Stimulated activated CD4-positive, alpha-beta T cell treated with anti-CD3 and anti-CD28 coated beads, Interleukin-1b, Interleukin-23, amount 100 ng/mL, for 48 hours (primary cell): ENCODE results near the gene MROH7.
"Not testable (repeated sequence)": the region's sequence is repeated elsewhere in the genome, so short reads cannot be mapped to it uniquely, and the experiment has no call there.

Source experiments
- DNase-seq: peaks from one replicate; pipeline ENCODE4 v3.0.0-alpha.2; 2020

Gene MROH7

DNA sequence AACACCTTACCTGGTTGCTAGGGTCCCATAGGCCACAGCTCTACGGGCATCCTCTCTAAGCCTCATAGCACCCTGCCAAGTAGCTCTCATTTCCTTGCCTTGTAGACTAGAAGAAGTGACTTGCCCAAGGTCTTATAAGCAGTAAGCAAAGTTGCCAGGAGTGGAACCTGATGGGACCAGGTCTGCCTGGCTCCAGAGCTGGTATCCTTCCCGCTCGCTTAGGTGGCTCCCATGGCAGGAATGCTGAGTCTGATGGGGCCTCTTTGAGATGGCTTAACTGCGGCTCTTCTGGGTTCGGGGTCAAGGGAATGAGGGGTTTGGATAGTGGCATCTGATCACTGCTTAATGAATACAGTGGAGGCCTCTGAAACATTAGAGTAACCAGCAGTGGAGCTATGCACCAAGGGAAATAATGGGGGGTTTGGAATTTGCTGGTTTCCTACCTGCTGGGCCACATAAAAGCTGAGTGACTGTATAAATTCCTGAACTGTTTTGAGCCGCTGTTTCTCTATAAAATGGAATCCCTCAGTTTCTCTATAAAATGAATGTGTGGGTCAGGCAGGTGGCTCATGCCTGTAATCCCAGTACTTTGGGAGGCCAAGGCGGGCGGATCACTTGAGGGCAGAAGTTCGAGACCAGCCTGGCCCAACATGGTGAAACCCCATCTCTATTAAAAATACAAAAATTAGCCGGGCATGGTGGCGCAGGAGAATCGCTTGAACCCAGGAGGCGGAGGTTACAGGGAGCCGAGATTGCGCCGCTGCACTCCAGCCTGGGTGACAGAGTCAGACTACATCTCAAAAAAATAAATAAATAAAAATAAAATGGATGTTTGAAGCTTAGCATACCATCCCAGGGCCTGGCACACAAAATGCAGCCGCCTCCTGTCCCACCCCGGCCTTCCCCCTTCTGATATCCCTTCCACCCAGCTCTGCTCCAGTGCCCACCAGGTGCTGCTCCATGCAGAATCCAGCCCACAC is 30.7 kb upstream of the MROH7 start:
- no peak for DNase-seq

DNA sequence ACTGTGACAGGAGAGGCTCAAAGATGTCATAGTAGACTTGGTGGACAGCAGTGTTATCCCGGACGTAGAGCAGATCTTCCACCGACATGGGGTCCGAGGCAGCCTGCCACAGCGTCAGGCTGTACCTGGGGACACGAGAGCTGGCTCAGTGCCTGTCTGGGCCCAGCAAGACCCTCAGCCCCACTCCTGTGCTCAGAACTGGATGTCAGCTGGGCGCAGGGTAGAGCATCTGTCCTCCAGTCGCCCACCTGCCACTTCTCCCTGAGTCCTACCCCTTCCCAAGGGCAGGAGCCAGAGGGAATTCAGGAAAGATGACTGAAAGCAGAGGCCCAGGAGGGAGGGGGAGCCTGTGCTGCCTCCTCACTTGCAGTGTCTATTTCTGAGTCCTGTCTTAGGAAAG is 30.0 kb upstream of the MROH7 start:
- no peak for DNase-seq

DNA sequence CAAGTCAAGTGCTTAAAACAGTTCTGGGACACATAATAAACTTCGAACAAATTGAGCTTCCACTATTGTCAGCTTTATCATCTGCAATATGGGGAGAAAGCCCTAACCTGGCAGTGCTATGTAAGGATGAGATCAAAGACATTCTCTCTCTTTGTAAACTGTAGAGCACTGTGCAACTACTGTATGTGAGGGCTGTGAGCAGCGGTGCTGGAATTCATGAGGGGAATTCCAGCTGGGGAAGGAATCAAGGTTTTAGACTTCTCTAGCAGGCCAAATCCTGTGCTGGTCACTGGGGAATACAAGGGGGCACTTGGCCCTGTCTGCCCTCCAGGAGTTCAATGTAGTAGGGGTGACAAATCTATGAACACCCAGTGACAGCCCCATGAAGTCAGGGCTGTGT is 27.6 kb upstream of the MROH7 start:
- no peak for DNase-seq

DNA sequence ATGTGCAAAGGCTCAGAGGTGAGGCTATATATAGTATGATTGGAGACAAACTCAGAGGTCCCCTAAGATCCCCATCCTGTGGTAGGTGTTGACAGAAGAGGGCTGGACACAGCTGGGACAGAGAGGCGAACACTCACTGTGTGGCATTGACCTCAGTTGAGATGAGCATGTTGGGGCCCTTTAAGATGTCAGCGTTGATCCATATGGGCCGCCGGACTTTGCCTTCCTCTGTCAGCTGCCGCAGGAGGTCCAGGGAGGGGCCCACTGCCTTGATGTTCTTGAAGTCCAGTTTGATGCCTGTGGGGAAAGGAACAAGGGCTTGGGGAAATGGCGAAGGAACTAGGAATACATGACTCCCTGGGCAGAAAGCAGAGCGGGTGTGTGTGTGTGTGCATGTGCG is 27.0 kb upstream of the MROH7 start:
- DNase-seq, result no peak

DNA sequence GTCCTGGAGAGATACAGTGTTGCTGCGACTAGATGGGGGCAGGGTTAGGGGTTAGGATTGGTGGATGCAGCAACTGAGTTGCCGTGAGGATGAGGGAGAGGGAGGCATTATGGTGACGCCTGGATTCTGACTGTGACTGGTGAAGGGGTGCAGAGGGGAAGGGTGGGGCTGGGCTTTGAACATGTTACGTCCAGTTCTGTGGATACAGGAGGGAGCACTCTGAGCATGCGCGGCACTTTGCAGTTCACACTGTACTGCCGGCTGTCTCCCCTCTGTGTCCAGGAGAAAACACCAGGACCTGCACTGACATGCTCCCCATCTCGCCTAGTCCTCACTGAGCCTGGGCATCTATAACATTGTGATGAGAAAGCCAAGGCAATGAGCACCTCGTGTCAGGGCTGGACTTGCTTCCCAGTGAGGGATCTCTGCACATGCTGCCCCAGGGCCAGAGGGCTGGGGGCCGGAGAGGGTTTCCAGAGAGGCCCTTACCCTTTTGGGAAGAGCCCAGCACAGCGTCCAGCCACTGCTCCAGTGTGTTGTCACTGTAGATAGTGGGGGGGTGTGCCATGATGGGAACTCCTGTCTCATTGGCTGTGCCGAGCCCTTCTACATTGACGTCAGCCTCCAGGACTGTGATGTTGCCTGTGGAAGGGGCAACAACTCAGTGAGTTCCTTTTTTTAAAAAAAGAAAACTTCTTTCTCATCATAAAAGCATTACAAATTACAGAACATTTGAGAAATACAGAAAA is 25.9 kb upstream of the MROH7 start:
- no peak for DNase-seq

DNA sequence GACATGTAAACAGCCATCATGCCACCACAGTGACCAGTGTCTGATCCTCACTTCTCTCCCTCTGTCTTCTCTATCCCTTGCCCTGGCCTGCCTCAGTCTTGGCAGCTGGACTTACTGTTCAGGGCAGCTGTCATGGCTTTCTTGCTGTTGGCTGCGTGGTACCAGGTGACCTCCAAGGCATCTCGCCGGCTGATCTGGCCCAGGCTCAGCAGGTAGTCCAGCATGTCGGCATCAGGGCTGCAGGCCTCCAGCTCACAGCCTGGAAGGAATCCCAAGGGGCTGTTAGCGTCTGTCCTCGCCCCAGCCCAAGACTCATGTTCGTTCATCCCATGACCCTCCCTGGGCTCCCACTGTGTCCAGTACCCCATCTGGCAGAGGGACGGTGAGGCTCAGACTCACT is 21.8 kb upstream of the MROH7 start:
- DNase-seq, result no peak

DNA sequence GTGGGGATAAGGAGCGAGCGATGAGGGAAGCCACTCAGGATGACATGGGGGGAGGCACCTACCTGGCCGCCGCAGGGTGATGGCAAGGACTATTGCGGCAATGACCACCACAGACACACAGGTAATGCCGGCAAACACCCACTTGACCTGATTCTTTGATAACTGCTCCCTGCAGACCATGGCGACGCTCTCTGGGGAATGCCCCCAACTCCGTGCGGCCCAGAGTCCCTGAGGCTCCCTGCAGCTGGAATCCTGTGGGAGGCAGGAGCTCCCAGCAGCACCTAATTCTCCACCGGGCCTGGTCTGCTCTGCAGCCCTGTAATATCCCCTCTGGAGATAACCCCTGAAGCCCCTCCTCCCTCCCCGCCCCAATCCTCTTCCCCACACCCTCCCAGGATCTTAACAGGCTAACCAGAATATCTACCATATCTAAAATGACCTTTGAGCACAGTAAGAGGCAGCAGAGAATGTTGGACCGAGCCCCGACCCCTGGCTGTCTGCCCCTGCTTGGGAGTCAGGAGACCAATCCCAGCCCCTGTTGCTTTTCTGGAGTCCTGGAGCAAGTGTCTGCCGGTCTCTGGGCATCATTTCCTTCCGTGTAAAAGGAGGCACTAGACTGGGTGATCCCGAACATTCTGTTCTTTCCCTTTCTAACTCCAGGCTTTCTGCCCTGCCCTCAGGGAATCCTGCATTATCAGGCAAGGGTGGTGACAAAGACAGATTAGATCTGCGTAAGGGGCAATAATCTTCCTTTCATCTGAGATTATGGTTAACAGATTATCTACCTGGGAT is 18.2 kb upstream of the MROH7 start, which contains the start of gene FAM151A:
FAM151A (minus strand) TSS at position 310 of the 792 bp plus-strand sequence; CDS start at position 180, 130 bp downstream.
- no peak for DNase-seq

DNA sequence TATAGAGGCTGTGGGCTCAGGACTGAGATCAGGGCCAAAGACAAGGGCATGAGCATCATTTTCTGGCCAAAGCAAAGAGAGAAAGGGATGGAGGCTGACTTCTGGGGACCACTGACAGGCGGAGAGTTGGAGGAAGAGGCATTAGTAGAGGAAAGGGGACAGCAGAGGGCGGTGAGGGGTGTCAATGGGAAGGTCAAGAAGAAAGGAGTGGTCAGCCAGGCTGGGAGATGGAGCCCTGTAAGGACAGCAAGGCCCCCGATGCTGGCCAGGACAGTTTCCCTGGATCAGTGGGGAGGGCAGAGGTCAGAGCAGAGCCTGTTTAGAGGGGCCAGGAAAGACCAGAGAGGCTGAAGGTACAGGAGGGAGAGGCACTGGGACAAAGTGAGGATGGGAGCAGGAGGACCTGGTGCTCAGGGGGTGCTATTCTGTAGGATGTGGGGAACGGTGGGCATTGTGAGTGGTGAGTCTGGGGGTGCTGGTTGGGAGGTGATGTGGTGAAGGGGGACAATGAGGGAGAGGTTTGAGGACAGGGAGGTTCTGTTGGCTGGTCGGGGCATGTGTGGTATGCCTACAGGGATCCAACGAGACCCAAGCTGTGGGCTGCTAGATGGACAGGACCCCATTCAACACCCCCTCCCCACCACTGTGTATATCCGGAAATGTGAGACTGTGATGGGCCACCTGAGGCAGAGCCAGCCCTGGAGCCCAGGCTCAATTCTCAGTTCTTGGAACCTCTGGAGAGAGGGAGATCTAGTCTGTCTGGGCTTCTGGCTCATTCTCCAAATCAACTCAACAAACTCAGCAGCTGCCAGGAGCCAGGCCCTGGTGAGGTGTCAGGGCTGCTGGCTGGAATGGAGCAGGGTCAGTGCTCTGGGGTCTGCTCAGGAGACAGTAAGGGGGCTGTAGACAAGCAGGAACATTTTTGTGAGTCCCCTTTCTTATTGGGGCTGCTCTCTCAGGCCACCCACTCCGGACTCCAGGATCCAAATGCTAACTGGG is 16.8 kb upstream of the MROH7 start:
- no peak for DNase-seq

DNA sequence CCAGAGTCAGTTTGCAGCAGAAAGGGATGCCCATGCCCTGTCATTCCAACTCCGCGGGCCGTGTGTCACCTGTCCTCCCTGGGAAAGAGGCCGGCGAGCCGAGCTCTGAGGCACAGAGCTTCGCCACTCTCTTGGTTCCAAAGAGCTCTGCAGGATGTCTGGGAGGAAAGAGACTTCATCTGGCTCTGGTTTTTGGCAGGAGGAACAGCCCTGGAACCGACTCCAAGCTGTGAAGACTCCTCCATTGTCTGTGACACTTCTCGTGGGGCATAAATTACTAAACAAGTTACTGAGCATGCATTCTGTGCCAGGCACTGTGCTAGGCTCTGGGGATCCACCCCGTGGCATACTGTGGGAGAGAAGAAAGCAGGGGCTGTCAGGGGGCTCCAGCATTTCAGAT is 14.4 kb upstream of the MROH7 start:
- no peak for DNase-seq

DNA sequence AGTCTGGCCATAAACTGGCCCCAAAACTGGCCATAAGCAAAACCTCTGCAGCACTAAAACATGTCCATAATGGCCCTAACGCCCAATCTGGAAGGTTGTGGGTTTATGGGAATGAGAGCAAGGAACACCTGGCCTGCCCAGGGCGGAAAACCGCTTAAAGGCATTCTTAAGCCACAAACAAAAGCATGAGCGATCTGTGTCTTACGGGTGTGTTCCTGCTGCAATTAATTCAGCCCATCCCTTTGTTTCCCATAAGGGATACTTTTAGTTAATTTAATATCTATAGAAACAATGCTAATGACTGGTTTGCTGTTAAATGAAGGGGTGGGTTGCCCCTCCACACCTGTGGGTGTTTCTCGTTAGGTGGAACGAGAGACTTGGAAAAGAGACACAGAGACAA is 5.8 kb upstream of the MROH7 start:
- not testable (repeated sequence) for DNase-seq

DNA sequence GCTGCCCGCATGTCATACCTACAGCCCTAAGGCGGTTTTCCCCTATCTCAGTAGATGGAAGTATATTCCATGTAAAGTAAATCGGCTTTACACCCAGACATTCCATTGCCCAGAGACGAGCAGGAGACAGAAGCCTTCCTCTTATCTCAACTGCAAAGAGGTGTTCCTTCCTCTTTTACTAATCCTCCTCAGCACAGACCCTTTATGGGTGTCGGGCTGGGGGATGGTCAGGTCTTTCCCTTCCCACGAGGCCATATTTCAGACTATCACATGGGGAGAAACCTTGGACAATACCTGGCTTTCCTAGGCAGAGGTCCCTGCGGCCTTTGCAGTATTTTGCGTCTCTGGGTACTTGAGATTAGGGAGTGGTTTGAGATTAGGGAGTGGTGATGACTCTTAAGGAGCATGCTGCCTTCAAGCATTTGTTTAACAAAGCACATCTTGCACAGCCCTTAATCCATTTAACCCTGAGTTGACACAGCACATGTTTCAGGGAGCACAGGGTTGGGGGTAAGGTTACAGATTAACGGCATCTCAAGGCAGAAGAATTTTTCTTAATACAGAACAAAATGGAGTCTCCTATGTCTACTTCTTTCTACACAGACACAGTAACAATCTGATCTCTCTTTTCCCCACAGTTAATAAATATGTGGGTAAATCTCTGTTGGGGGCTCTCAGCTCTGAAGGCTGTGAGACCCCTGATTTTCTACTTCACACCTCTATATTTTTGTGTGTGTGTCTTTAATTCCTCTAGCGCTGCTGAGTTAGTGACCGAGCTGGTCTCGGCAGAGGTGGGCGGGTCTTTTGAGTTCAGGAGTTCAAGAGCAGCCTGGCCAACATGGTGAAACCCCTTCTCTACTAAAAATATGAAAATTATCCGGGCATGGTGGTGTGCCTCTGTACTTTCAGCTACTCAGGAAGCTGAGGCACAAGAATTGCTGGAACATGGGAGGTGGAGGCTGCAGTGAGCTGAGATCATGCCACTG is 4.8 kb upstream of the MROH7 start:
- not testable (repeated sequence) for DNase-seq

DNA sequence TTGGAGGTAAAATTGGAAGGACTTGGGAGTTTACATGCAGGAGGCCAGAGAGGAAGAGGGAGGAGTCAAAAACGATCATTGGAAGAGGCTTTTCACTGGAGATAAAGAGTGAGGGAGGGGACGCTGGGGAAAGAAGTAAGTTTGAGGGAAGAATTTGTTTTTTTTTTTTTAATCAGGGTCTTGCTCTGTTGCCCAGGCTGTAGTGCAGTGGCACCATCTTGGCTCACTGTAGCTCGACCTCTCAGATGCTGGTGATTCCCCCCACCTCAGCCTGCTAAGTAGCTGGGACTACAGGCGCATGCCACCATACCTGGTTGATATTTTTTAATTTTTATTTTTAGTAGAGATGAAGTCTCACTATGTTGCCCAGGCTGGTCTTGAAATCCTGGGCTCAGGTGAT is 1.2 kb upstream of the MROH7 start:
- no peak for DNase-seq

DNA sequence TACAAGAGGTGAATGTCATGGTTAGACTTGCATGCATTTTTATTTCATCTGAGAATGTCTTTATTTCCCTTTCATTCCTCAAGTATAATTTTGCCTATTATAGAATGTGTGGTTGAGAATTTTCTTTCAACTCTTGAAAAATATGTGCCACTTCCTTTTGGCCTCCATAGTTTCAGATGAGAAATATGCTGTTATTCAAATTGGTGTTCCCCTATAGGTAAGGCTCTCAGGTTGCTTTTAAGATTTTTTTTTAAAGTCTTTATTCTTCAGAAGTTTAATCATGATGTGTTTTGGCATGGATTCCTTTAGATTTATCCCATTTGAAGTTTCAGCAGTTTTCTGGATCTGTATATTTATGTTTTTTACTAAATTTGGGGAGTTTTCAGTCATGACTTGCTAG is 2.1 kb downstream of the MROH7 start:
- no peak for DNase-seq

DNA sequence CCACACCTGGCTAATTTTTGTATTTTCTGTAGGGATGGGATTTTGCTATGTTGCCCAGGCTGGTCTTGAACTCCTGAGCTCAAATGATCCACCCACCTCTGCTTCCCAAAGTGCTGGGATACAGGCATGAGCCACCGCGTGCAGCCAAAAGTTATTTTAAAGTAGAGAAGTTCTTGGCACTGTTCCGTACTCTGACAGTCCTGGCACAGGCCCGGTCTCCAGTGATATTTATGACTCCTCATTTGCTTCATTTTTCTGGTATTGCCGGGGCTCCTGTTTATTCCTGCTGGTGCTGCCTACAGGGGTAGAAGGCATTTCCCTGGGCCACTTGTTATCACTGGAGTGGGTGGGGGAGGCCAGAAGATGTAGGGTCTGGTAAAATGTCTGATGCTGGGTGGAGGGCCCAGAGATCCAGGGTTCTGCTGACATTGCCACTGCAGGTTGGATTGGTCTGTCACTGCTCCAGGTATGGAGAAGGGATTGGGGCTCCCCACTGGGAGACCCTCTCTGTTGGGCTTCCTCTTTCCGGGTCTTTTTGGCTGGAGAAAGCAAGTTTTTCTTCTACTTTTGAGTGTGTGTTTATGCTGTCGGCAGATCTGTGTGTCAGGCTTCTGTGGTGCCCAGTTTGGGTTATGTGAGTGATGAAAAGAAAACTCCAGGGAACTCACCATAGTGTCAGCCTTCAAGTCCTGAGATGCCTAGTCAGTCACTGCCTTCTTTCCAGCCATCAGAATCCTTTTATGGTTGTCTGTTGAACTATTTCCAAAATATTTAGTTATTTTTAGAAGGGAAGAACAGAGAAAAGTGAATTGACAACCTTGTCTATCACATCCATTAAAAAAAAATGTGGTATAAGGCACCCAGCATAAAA is 4.5 kb downstream of the MROH7 start:
- no peak for DNase-seq

DNA sequence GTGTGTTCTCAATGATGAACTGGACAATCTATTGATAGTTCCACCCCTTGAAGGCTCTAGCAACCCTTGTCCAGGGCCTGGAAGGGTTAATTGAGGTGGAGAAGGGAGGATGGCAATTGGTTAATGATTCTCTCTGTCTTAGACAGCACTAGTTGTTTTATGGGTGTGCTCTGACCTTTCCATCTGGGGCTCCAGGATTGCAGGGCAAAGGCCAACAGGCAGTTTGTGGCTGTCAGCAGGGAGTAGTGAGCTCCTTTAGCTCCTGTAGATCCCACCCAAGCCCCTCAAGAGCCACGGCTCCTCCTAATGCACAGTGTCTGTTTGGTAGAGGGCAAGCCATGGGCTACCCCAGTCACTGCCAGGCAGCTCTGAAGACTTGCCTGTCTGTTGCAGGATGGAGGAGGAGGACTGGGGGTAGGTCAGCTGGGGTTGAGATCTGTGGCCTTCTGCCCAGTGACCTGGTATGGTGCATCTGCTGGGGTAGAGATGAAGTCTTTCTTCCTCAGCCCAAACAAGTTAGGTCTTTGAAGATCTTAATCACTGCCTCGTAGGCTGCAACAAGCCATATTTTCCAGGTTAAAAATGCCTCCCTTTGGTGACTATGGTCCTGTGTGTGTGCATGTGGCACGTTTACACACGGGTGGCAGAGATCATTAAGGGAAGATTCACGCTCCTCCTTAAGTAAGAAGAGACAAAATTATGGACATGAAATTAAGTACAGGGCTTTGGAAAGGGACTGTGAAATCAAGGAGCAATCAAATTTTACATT is 7.7 kb downstream of the MROH7 start:
- no peak for DNase-seq

DNA sequence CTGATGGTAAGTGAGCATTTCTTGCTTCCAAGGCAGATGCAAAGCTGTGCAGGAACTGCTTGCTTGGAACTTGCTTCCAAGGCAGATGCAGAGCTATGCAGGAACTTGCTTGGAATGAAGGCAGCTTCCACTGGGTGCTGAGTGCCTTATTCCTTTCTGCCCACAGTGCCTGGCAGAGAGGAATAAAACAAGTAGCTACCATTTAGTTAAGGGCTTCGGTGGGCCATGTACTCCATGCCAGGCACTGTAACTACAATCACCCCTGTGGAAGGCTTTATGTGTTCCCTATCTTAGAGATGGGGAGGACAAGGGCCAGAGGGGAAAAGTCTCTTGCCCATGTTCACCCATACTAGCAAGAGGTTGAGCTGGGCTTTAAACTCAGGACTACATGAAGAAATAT is 8.3 kb downstream of the MROH7 start:
- no peak for DNase-seq

DNA sequence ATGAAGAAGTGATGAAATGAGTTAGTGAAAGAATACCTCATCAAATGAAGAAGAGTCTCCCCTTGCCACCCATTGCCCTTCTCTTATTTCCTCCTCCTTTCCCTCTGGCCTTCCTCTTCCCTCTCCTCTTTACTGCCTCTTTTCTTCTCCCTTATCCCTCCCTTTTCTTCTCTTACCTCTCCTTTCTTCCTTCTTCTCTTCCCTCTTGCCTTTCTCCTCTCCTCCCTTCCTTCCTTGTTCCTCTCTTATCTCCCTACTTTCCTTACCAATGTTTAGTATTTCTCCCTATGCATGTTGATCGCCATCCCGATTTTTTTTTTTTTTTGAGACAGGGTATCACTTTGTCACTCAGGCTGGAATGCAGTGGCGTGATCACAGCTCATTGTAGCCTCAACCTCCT is 8.8 kb downstream of the MROH7 start:
- no peak for DNase-seq

DNA sequence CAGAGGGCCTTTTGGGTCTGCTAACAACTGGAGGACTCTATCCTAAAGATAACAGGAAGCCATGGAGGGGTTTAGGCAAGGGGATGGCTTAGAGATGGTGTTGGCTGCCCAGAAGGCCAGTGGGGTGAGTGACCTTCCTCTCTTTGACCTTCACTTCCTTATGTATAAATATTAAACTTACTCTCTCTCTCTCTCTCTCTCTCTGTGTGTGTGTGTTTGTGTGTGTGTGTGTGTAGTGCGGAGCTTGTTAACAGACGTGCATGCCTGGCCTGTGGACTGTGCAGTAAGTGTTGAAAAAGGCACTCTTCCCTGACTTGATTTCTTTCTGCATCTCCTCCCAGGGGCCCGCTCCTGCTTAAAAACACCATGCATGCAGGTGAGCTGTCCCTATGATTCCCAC is 10.0 kb downstream of the MROH7 start:
- no peak for DNase-seq

DNA sequence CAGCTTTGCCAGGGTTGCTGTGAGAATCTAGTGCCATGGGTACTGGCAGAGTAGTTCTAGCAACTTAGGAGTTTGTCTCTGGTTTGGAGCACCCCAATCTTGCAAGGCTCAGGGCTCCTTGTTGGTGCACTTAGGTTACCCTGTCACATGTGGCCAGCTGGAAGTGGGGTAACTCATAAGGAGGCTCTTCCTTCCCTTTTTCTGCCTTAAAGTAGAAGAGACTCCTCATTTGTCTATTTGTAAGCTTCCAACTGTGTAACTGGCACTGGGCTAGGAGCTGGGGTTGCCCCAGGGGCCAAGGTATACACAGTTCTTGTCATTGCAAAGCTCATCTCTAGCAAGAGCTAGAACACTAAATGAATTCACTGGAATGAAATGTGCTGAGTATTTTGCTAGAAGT is 10.6 kb downstream of the MROH7 start:
- no peak for DNase-seq
